Endothelial cell of umbilical vein (primary cell): ENCODE data around the gene CFAP300. TPM values are rescaled to one million over a fixed set of nuclear protein-coding genes. Genes with fewer than 3 reads are reported as not detected.

Experiments
- BruUV-seq: library from RNA; stranded (reverse); fragments of 400-500 nt; replicated peaks from 2 replicates; lab custom pipeline; 2021; lab: Mats Ljungman, UMichigan
- CTCF ChIA-PET: fragments of 300-600, 350-600 bp; sonication (Branson Sonifier 250); formaldehyde crosslinking; loops from one replicate; lab custom pipeline; 2021; ENCODE audit warnings: antibody characterized with exemption, inconsistent platforms; lab: Charles Lee
- POLR2A ChIA-PET: fragments of 300-600, 350-600 bp; sonication (Branson Sonifier 250); formaldehyde crosslinking; loops from one replicate; lab custom pipeline; 2021; ENCODE audit warnings: antibody characterized with exemption, inconsistent platforms; lab: Charles Lee
- DNase-seq: peaks from one replicate; pipeline ENCODE4 v3.0.0-alpha.2; 2011; ENCODE audit warnings: low read depth, low spot score
- FAIRE-seq: peaks from 2 replicates; lab custom pipeline; 2011; peaks lifted over from hg19 to GRCh38; lab: Jason Lieb, UNC
- H2AFZ ChIP-seq: 2 replicates; pipeline ENCODE4 v1.6.0; 2012; ENCODE audit warnings: low read depth, low read length, control low read depth, inconsistent platforms
- H3K27ac ChIP-seq: 2 replicates; pipeline ENCODE4 v1.5.1; 2011; ENCODE audit warnings: low read depth, mild to moderate bottlenecking, control low read depth, low read length, moderate library complexity; ENCODE audit not compliant: insufficient read depth
- H3K27me3 ChIP-seq, 2 experiments: 2 replicates each; pipeline versions ENCODE4 v1.6.0 to v1.6.1; 2011; ENCODE audit warnings: low read length in 2 of 2, mixed read lengths in 1 of 2; ENCODE audit not compliant: control insufficient read depth in 2 of 2, insufficient read depth in 2 of 2
- H3K36me3 ChIP-seq, 2 experiments: 2 replicates in 1 of 2; 3 replicates in 1 of 2; pipeline ENCODE4 v1.5.1; 2011; ENCODE audit warnings: low read length in 2 of 2, mild to moderate bottlenecking in 1 of 2, moderate library complexity in 1 of 2; ENCODE audit not compliant: control insufficient read depth in 2 of 2, insufficient read depth in 2 of 2; ENCODE audit errors: extremely low read depth in 1 of 2
- H3K4me1 ChIP-seq: 3 replicates; pipeline ENCODE4 v1.5.1; 2011; ENCODE audit warnings: mild to moderate bottlenecking, low read length; ENCODE audit not compliant: control insufficient read depth, insufficient read depth; ENCODE audit errors: extremely low read depth
- H3K4me2 ChIP-seq: 2 replicates; pipeline ENCODE4 v1.6.1; 2011; ENCODE audit warnings: low read length, control low read depth, mixed read lengths; ENCODE audit not compliant: insufficient read depth
- H3K4me3 ChIP-seq, 3 experiments: fragments of 200-600 bp in 1 of 3; sonication (generic), shearing (Covaris generic) in 1 of 3; replicated peaks in 1 of 3; 2 replicates each; pipeline ENCODE4 v1.5.1; 2011 to 2016; ENCODE audit warnings: control low read depth in 3 of 3, low read length in 3 of 3, mild to moderate bottlenecking in 2 of 3, inconsistent platforms in 1 of 3, low read depth in 1 of 3, moderate library complexity in 1 of 3; ENCODE audit not compliant: insufficient read depth in 1 of 3
- H3K79me2 ChIP-seq: 2 replicates; pipeline ENCODE4 v1.6.0; 2012; ENCODE audit warnings: low read length, inconsistent platforms; ENCODE audit not compliant: control insufficient read depth, insufficient read depth
- H3K9ac ChIP-seq: replicated peaks from 2 replicates; pipeline ENCODE3; 2011; ENCODE audit warnings: low read length, control low read depth; ENCODE audit not compliant: insufficient read depth; ENCODE audit errors: extremely low read depth
- H3K9me1 ChIP-seq: replicated peaks from 3 replicates; pipeline ENCODE4 v1.6.0; 2011; ENCODE audit warnings: mild to moderate bottlenecking, low read length; ENCODE audit not compliant: control insufficient read depth, insufficient read depth; ENCODE audit errors: extremely low read depth
- H3K9me3 ChIP-seq: replicated peaks from 2 replicates; pipeline ENCODE4 v1.5.1; 2012; ENCODE audit warnings: low read length, inconsistent platforms; ENCODE audit not compliant: control insufficient read depth, insufficient read depth
- H4K20me1 ChIP-seq: replicated peaks from 2 replicates; pipeline ENCODE3; 2011; ENCODE audit warnings: mild to moderate bottlenecking, low read length; ENCODE audit not compliant: control insufficient read depth, insufficient read depth; ENCODE audit errors: extremely low read depth
- EZH2 ChIP-seq: IDR thresholded peaks from 2 replicates; pipeline ENCODE4 v1.6.1; 2012; ENCODE audit warnings: borderline replicate concordance, low read depth, mild to moderate bottlenecking, moderate library complexity, low read length, inconsistent platforms; ENCODE audit not compliant: severe bottlenecking
- JUN ChIP-seq: IDR thresholded peaks from 2 replicates; pipeline ENCODE4 v1.6.1; 2011; ENCODE audit warnings: borderline replicate concordance, low read depth; ENCODE audit not compliant: insufficient read length, insufficient read depth
- POLR2A ChIP-seq: IDR thresholded peaks from 2 replicates; pipeline ENCODE4 v1.6.1; 2012; ENCODE audit warnings: low read depth, mild to moderate bottlenecking, control low read depth, low read length
- POLR2AphosphoS5 ChIP-seq: IDR thresholded peaks from 2 replicates; pipeline ENCODE4 v1.6.1; 2012; ENCODE audit warnings: low read depth, mild to moderate bottlenecking, control low read depth, low read length, moderate library complexity; ENCODE audit not compliant: insufficient read depth
- dilution Hi-C: fragments of 300-500 bp; cut with MboI; formaldehyde crosslinking; loops from one replicate; pipeline ENCODE4 v1.15.0; 2019; ENCODE audit warnings: low sequenced_read_pairs; ENCODE audit not compliant: extremely low pct_ligation_motif_present
- intact Hi-C: fragments of 100-400 bp; cut with micrococcal nuclease; formaldehyde crosslinking; loops from one replicate; pipeline ENCODE4 v1.10.0; 2022
- polyA plus RNA-seq, 4 experiments: library from polyadenylated mRNA; depleted of rRNA in 3 of 4; stranded (reverse) in 3 of 4; unstranded in 1 of 4; fragments of >200 nt; gene quantifications; 2 replicates each; pipeline versions ENCODE4 v1.2.1 to v1.2.3, GENCODE V29; 2011 to 2012; ENCODE audit warnings: missing spikeins in 1 of 4
- total RNA-seq: library from RNA; stranded (reverse); gene quantifications from 2 replicates; pipeline ENCODE4 v1.2.3, GENCODE V29; 2021
- TF ChIP-seq, protein P1 (sequence below), 2 donors: IDR thresholded peaks; 1 replicate in 1 of 2; 2 replicates in 1 of 2; pipeline ENCODE4 v1.5.1; 2011; ENCODE audit warnings: low read length in 2 of 2, mild to moderate bottlenecking in 2 of 2, moderate library complexity in 2 of 2, control low read depth in 1 of 2, inconsistent platforms in 1 of 2, low read depth in 1 of 2; ENCODE audit not compliant: insufficient read depth in 1 of 2; ENCODE audit errors: extremely low read depth in 1 of 2

The CFAP300 gene
- total and polyA plus RNA-seq, 2 donors (not counting 3 experiments of a cell fraction or from before 2014, with no cell fraction given): 0.07 TPM; not detected in 1

GRCh38 chr11:102111011-102111786 is 64.0 kb downstream of the CFAP300 start:
- dilution Hi-C loops: no loop called here
- Histone ChIP-seq H2AFZ (peak overlapping the region; percentile 66), H3K9ac (peak overlapping the region; percentile 53), H3K4me1 (peaks cover 11% of the 10 kb centered on the region), H3K4me2 (peak overlapping the region; percentile 71), H3K27ac (peak overlapping the region; percentile 72), H3K36me3 (peaks cover 3 to 4% of the 10 kb centered on the region in 2 experiments), H3K9me3 (no peaks in the 10 kb centered on the region), H3K27me3 (peaks cover 5 to 26% of the 10 kb centered on the region in 2 experiments), H3K4me3 (peak overlapping the region; percentile 56 to 99 (median 69)), H3K79me2 (peaks cover 6% of the 10 kb centered on the region), H4K20me1 (peaks cover 20% of the 10 kb centered on the region), H3K9me1 (no peaks in the 10 kb centered on the region)
- POLR2A ChIA-PET: interaction anchor here (0.7 kb wide), 1 partner anchor 776 kb away, joined by 3 read pairs; no protein-coding TSS in a partner anchor
- CTCF ChIA-PET: interaction anchor here (0.7 to 1.2 kb wide), 5 partner anchors 60 to 230 kb away, joined by 3 to 5 read pairs (median 3); no protein-coding TSS in a partner anchor
- BruUV-seq: no TSS peak
- TF ChIP-seq JUN (no peak), POLR2AphosphoS5 (no peak), EZH2 (no peak), POLR2A (peak; percentile 27)
- TF ChIP-seq, protein P1, sequence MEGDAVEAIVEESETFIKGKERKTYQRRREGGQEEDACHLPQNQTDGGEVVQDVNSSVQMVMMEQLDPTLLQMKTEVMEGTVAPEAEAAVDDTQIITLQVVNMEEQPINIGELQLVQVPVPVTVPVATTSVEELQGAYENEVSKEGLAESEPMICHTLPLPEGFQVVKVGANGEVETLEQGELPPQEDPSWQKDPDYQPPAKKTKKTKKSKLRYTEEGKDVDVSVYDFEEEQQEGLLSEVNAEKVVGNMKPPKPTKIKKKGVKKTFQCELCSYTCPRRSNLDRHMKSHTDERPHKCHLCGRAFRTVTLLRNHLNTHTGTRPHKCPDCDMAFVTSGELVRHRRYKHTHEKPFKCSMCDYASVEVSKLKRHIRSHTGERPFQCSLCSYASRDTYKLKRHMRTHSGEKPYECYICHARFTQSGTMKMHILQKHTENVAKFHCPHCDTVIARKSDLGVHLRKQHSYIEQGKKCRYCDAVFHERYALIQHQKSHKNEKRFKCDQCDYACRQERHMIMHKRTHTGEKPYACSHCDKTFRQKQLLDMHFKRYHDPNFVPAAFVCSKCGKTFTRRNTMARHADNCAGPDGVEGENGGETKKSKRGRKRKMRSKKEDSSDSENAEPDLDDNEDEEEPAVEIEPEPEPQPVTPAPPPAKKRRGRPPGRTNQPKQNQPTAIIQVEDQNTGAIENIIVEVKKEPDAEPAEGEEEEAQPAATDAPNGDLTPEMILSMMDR (IDR thresholded peaks at IDR 0.05; ENCODE audit: extremely low read depth in 1 of 2, insufficient read depth in 1 of 2, low read depth in 1 of 2, low read length in 2 of 2): peak in 1 of 2 donors; percentile 15
- FAIRE-seq (no peak), DNase-seq (peak; percentile 77)
- intact Hi-C loops: loop anchor here (1.0 to 10.0 kb wide), 4 partner anchors 100 to 684 kb away; partner anchors contain the start of genes CEP126 and MMP1
